Uterus (tissue), 2 donors: Measurements from ENCODE around the gene LKAAEAR1.

Experiments
- POLR2A ChIP-seq, 2 donors: fragments of 450-650 bp; IDR thresholded peaks; one replicate each; pipeline ENCODE4 v1.6.1; 2016; ENCODE audit warnings: antibody characterized with exemption in 2 of 2, mild to moderate bottlenecking in 1 of 2, moderate library complexity in 1 of 2
- TF ChIP-seq, protein P1 (sequence below), 4 experiments: fragments of 200-600 bp in 2 of 4; fragments of 450-650 bp in 2 of 4; sonication (generic) in 2 of 4; IDR thresholded peaks; one replicate each; pipeline ENCODE4 v1.5.1; 2016 to 2019; ENCODE audit warnings: antibody characterized with exemption in 4 of 4, mild to moderate bottlenecking in 2 of 4, moderate library complexity in 1 of 4

- TF ChIP-seq, protein P1, sequence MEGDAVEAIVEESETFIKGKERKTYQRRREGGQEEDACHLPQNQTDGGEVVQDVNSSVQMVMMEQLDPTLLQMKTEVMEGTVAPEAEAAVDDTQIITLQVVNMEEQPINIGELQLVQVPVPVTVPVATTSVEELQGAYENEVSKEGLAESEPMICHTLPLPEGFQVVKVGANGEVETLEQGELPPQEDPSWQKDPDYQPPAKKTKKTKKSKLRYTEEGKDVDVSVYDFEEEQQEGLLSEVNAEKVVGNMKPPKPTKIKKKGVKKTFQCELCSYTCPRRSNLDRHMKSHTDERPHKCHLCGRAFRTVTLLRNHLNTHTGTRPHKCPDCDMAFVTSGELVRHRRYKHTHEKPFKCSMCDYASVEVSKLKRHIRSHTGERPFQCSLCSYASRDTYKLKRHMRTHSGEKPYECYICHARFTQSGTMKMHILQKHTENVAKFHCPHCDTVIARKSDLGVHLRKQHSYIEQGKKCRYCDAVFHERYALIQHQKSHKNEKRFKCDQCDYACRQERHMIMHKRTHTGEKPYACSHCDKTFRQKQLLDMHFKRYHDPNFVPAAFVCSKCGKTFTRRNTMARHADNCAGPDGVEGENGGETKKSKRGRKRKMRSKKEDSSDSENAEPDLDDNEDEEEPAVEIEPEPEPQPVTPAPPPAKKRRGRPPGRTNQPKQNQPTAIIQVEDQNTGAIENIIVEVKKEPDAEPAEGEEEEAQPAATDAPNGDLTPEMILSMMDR (IDR thresholded peaks at IDR 0.05), result no peak
- TF ChIP-seq POLR2A (IDR thresholded peaks at IDR 0.05), result no peak
Observed at GRCh38 chr20:64067733-64068307, 16.4 kb downstream of the LKAAEAR1 start.
